ENCODE results near the gene TRPV3. TPM values are rescaled to one million over a fixed set of nuclear protein-coding genes. Genes with fewer than 3 reads are reported as not detected.
"Not testable (repeated sequence)": the region's sequence is repeated elsewhere in the genome, so short reads cannot be mapped to it uniquely, and the experiment has no call there.

TRPV3 gene
- total and polyA plus RNA-seq, 2 of the 8 experiments (the other 6 are each of a cell fraction or from before 2014, with no cell fraction given), result 0.56 to 1.0 TPM

GRCh38 chr17:3565143-3565542 lies 7.5 kb upstream of the TRPV3 start:
- WGBS, 2 experiments (ENCODE audit: extremely low coverage in 1 of 2, insufficient coverage in 1 of 2, insufficient read length in 1 of 2, insufficient replicate concordance in 2 of 2, low coverage in 1 of 2, low lambda C conversion rate in 2 of 2, missing lambda C conversion rate in 1 of 2), result 88% methylated on average over 4 of the region's 4 CpGs; no CpG with 5 or more reads in 1 of the 2 experiments
- Histone ChIP-seq H2AK5ac (ENCODE audit: low read depth, low read length) (no peak overlapping the region), H3K79me1 (ENCODE audit: low read depth, low read length) (no peaks in the 10 kb centered on the region), H3K36me3 (ENCODE audit: control insufficient read depth in 2 of 4, insufficient read depth in 4 of 4, low read length in 3 of 4) (peaks cover 0 to 4% (median 1%) of the 10 kb centered on the region in 4 experiments; a peak in 2 of 8 replicates), H3K18ac (ENCODE audit: extremely low read depth, low read length) (no peak overlapping the region), H3K4me2 (ENCODE audit: insufficient read depth in 1 of 2, low read depth in 2 of 2, low read length in 2 of 2) (no peak overlapping the region), H3K27ac (ENCODE audit: low read depth, low read length) (no peak overlapping the region), H2BK5ac (ENCODE audit: low read depth, low read length) (no peak overlapping the region), H3K4me3 (ENCODE audit: extremely low read depth in 1 of 4, insufficient read depth in 2 of 4, low read depth in 3 of 4, low read length in 4 of 4) (no peak overlapping the region), H3K79me2 (ENCODE audit: control insufficient read depth in 1 of 2, insufficient read depth in 2 of 2, low read length in 2 of 2) (no peaks in the 10 kb centered on the region), H2BK20ac (ENCODE audit: low read length) (no peak overlapping the region), H3K4me1 (replicated peaks in 1 of 4; ENCODE audit: control insufficient read depth in 3 of 4, insufficient read depth in 4 of 4, low read length in 3 of 4) (no peaks in the 10 kb centered on the region; a peak in 2 of 7 replicates), H3K23ac (ENCODE audit: insufficient read length) (no peak overlapping the region), H2BK15ac (ENCODE audit: low read length) (no peak overlapping the region), H3K23me2 (ENCODE audit: low read depth, low read length) (no peaks in the 10 kb centered on the region), H4K91ac (replicated peaks; ENCODE audit: insufficient read length, low read length) (no peak overlapping the region), H4K20me1 (replicated peaks in 1 of 2; ENCODE audit: control insufficient read depth in 1 of 2, insufficient read depth in 2 of 2, low read length in 2 of 2) (peaks cover 0 to 1% of the 10 kb centered on the region in 2 experiments), H2BK12ac (ENCODE audit: low read depth, low read length) (no peak overlapping the region), H3K14ac (ENCODE audit: insufficient read length) (no peak overlapping the region), H4K5ac (ENCODE audit: insufficient read length, low read depth, low read length) (no peak overlapping the region), H3K9ac (replicated peaks in 1 of 4; ENCODE audit: extremely low read depth in 1 of 4, low read depth in 3 of 4, low read length in 3 of 4) (no peak overlapping the region), H3K56ac (replicated peaks; ENCODE audit: insufficient read length, low read depth, low read length) (no peak overlapping the region), H2BK120ac (replicated peaks; ENCODE audit: low read depth, low read length) (no peak overlapping the region), H4K8ac (ENCODE audit: extremely low read depth, insufficient read depth, low read length) (no peak overlapping the region), H3K27me3 (replicated peaks in 1 of 4; ENCODE audit: control insufficient read depth in 3 of 4, extremely low read depth in 1 of 4, insufficient read depth in 3 of 4, low read length in 3 of 4) (no peaks in the 10 kb centered on the region), H2AFZ (ENCODE audit: low read length) (no peak overlapping the region), H3K4ac (replicated peaks; ENCODE audit: insufficient read length, low read depth, low read length) (no peak overlapping the region), H3K9me3 (ENCODE audit: insufficient read depth in 2 of 2, low read depth in 1 of 2, low read length in 1 of 2) (no peaks in the 10 kb centered on the region; a peak in 1 of 4 replicates)
- FAIRE-seq (no peak), DNase-seq (ENCODE audit: low read depth in 1 of 2, low spot score in 2 of 2) (no peak)
- POLR2A ChIA-PET (ENCODE audit: partially characterized antibody), result no interaction called here
- CTCF ChIA-PET (ENCODE audit: partially characterized antibody), result no interaction called here
- TF ChIP-seq KDM5A (IDR thresholded peaks at IDR 0.05; ENCODE audit: low read length) (no peak), POU5F1 (IDR thresholded peaks at IDR 0.05; ENCODE audit: low read depth, low read length) (no peak)

- H3K4me1 ChIP-seq (replicated peaks in 1 of 4; ENCODE audit: control insufficient read depth in 3 of 4, insufficient read depth in 4 of 4, low read length in 3 of 4); H2BK120ac ChIP-seq (replicated peaks; ENCODE audit: low read depth, low read length); H4K8ac ChIP-seq (ENCODE audit: extremely low read depth, insufficient read depth, low read length); H3K79me2 ChIP-seq (ENCODE audit: control insufficient read depth in 1 of 2, insufficient read depth in 2 of 2, low read length in 2 of 2); H3K18ac ChIP-seq (ENCODE audit: extremely low read depth, low read length); H3K56ac ChIP-seq (replicated peaks; ENCODE audit: insufficient read length, low read depth, low read length); H4K5ac ChIP-seq (ENCODE audit: insufficient read length, low read depth, low read length); H3K9me3 ChIP-seq (ENCODE audit: insufficient read depth in 2 of 2, low read depth in 1 of 2, low read length in 1 of 2); H3K14ac ChIP-seq (ENCODE audit: insufficient read length); FAIRE-seq; DNase-seq (ENCODE audit: low read depth in 1 of 2, low spot score in 2 of 2); H2AFZ ChIP-seq (ENCODE audit: low read length); H3K27ac ChIP-seq (ENCODE audit: low read depth, low read length); H3K4me2 ChIP-seq (ENCODE audit: insufficient read depth in 1 of 2, low read depth in 2 of 2, low read length in 2 of 2); H2AK5ac ChIP-seq (ENCODE audit: low read depth, low read length); POLR2A ChIA-PET (ENCODE audit: partially characterized antibody); H4K91ac ChIP-seq (replicated peaks; ENCODE audit: insufficient read length, low read length); H3K4ac ChIP-seq (replicated peaks; ENCODE audit: insufficient read length, low read depth, low read length); H3K27me3 ChIP-seq (replicated peaks in 1 of 4; ENCODE audit: control insufficient read depth in 3 of 4, extremely low read depth in 1 of 4, insufficient read depth in 3 of 4, low read length in 3 of 4); H3K9ac ChIP-seq (replicated peaks in 1 of 4; ENCODE audit: extremely low read depth in 1 of 4, low read depth in 3 of 4, low read length in 3 of 4); H2BK20ac ChIP-seq (ENCODE audit: low read length); H3K23me2 ChIP-seq (ENCODE audit: low read depth, low read length); H3K23ac ChIP-seq (ENCODE audit: insufficient read length); H3K4me3 ChIP-seq (ENCODE audit: extremely low read depth in 1 of 4, insufficient read depth in 2 of 4, low read depth in 3 of 4, low read length in 4 of 4); H2BK12ac ChIP-seq (ENCODE audit: low read depth, low read length); H4K20me1 ChIP-seq (replicated peaks in 1 of 2; ENCODE audit: control insufficient read depth in 1 of 2, insufficient read depth in 2 of 2, low read length in 2 of 2); H2BK15ac ChIP-seq (ENCODE audit: low read length); CTCF ChIA-PET (ENCODE audit: partially characterized antibody); H3K36me3 ChIP-seq (ENCODE audit: control insufficient read depth in 2 of 4, insufficient read depth in 4 of 4, low read length in 3 of 4); H3K79me1 ChIP-seq (ENCODE audit: low read depth, low read length); H2BK5ac ChIP-seq (ENCODE audit: low read depth, low read length): not testable (repeated sequence)
- 96% methylated on average over 12 of the region's 28 CpGs; no CpG with 5 or more reads in 1 of the 2 experiments for WGBS, 2 experiments (ENCODE audit: extremely low coverage in 1 of 2, insufficient coverage in 1 of 2, insufficient read length in 1 of 2, insufficient replicate concordance in 2 of 2, low coverage in 1 of 2, low lambda C conversion rate in 2 of 2, missing lambda C conversion rate in 1 of 2)
Observed at GRCh38 chr17:3564241-3564640, 6.6 kb upstream of the TRPV3 start.

Measured in H1 (cell line).